ENCODE measurements around the gene PRR19. TPM values are rescaled to one million over a fixed set of nuclear protein-coding genes. Genes with fewer than 3 reads are reported as not detected.
A peak's percentile ranks its signal among the peaks of the same experiment; 100 is the strongest.
"Not testable (repeated sequence)": the region's sequence is repeated elsewhere in the genome, so short reads cannot be mapped to it uniquely, and the experiment has no call there.

The PRR19 gene
- polyA plus RNA-seq = under 1 TPM in 1 of 3 donors, not detected in 2; 0.16 TPM

GRCh38 chr19:42301646-42302203, at the start of gene PRR19:
Gene PRR19, plus strand, starts transcription at chr19:42302132. Its CDS starts 7,453 bp downstream, at chr19:42309585.
- Mint-ChIP-seq H3K4me1 (peaks cover 19 to 24% of the 10 kb centered on the region in 2 donors), H3K9me3 (no peaks in the 10 kb centered on the region), H3K27ac (peak within 1 kb of the TSS in 5 of 6 donors; percentile 55 to 80 (median 61)), H3K4me3 (peak within 1 kb of the TSS; percentile 81 to 90 (median 89)), H3K27me3 (ENCODE audit: low read depth in 3 of 3) (peaks cover 0 to 8% (median 2%) of the 10 kb centered on the region in 3 donors), H3K36me3 (no peaks in the 10 kb centered on the region)
- no peak for DNase-seq

- Mint-ChIP-seq H3K4me1 (peaks cover 24 to 28% of the 10 kb centered on the region in 2 donors), H3K4me3 (peak overlapping the region; percentile 83 to 92 (median 87)), H3K27me3 (ENCODE audit: low read depth in 3 of 3) (peaks cover 8 to 14% (median 8%) of the 10 kb centered on the region in 3 donors), H3K9me3 (no peaks in the 10 kb centered on the region), H3K36me3 (no peaks in the 10 kb centered on the region), H3K27ac (peak overlapping the region; percentile 79 to 96 (median 88))
- no peak for DNase-seq
These were observed 49.3 kb upstream of the PRR19 start for GRCh38 chr19:42252365-42253244.

DNA sequence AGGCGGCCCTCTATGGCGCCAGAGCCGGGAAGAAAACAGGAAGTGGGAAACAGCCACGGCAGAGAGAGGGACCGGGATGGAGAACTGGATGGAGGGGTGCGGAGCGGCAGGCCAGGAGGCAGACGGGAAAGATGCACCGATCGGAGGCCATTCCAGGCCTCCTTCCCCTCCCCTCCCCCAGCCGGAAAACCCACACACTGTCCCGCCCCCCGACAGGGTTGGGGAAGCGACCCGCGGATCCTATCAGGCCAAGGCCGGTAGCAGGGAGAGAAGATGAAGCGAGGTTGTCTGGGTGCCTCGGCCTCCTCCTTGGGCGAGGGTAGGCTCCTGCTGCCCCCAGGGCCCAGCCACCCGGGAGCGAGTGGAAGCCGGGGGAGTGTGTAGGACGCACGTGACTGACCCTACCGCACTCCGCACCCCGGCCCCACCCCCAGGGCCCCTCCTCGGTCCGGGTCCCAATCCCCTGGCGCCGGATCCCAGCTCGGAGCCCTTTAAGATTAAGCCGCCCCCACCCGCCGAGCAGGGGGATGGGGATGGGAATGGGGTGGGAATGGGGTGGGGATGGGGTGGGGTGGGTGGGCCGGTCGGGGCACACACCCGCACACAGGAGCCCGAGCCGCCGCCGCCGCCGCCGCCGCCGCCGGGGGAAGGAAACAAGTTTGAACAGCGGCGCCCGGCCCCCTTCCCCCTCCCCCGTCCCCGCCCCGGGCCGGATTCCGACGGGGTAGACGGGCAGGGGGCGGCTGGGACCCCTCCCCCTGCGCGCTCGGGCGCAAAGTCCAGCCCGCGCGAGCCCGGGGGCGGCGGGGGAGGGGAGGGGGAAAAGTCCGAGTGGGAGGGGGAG, 48.5 kb upstream of the PRR19 start:
- Mint-ChIP-seq H3K9me3 (no peaks in the 10 kb centered on the region), H3K4me3 (peak overlapping the region; percentile 83 to 92 (median 87)), H3K36me3 (no peaks in the 10 kb centered on the region), H3K4me1 (peaks cover 24 to 28% of the 10 kb centered on the region in 2 donors), H3K27ac (peak overlapping the region; percentile 79 to 96 (median 88)), H3K27me3 (ENCODE audit: low read depth in 3 of 3) (peaks cover 8 to 14% (median 8%) of the 10 kb centered on the region in 3 donors)
- DNase-seq = peak; percentile 54 to 59 (median 58)

- peak; percentile 69 to 74 (median 71) for DNase-seq
- no peaks in the 10 kb centered on the region for H3K9me3 Mint-ChIP-seq
- no peaks in the 10 kb centered on the region for H3K36me3 Mint-ChIP-seq
- peak overlapping the region; percentile 10 to 88 (median 57) for H3K27ac Mint-ChIP-seq
- peaks cover 8 to 14% (median 8%) of the 10 kb centered on the region in 3 donors for H3K27me3 Mint-ChIP-seq (ENCODE audit: low read depth in 3 of 3)
- H3K4me1 Mint-ChIP-seq = peaks cover 24 to 28% of the 10 kb centered on the region in 2 donors
- H3K4me3 Mint-ChIP-seq = peak overlapping the region; percentile 69 to 80 (median 72)
These were observed 47.7 kb upstream of the PRR19 start for GRCh38 chr19:42254089-42254849.

DNA sequence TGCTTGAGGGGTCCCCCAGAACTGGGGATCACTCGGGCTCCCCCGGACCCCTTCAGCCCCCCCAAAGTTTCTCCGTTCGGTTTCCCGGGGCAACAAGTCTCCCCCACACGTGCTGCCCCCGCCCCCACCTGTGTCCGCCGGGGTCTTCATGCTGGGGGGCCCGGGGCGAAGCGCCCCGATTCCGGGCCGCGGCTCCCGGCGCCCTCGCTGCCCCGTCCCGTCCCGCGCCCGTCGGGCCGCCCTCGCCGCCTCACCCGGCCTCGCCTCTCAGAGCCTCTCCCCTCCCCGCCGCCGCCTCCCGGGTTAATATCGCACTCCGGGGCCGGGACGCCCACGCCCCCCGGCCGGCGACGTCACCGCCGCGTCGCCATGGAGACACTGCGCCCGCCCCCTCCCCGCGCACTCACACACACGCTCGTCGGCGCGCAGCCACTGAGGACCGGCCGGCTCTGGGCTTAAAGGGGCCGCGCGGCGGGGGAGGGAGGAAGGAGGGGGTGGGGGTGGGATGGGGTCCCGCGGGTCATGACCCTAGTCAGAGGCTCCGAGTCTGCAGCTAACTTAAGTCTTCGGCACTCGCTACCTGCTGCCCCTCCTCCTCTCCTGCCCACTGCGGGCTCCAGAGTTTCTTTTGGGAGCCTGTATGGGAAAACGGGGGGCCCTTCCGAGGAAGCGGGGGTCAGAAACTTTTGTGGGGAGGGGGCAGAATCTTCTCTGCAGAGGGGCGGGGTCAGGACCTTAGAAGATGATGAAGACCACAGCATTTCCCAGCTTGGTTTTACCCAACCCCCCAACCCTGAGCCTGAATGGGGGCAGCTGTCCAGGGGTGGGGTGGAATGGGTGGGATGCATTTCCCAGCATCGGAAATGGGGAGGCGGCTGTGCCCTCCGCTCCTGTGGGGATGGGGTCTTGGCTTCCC, 46.8 kb upstream of the PRR19 start, which contains the start of gene ERF:
TSS of gene ERF (minus strand) at position 279 of the 916 bp plus-strand sequence. CDS start at position 150, 129 bp downstream.
- Mint-ChIP-seq H3K27ac (peak within 1 kb of the TSS; percentile 10 to 88 (median 76)), H3K27me3 (ENCODE audit: low read depth in 3 of 3) (peaks cover 8 to 14% (median 8%) of the 10 kb centered on the region in 3 donors), H3K36me3 (no peaks in the 10 kb centered on the region), H3K9me3 (no peaks in the 10 kb centered on the region), H3K4me3 (peak within 1 kb of the TSS; percentile 69 to 80 (median 72)), H3K4me1 (peaks cover 24 to 28% of the 10 kb centered on the region in 2 donors)
- peak; percentile 92 to 95 (median 94) for DNase-seq

DNA sequence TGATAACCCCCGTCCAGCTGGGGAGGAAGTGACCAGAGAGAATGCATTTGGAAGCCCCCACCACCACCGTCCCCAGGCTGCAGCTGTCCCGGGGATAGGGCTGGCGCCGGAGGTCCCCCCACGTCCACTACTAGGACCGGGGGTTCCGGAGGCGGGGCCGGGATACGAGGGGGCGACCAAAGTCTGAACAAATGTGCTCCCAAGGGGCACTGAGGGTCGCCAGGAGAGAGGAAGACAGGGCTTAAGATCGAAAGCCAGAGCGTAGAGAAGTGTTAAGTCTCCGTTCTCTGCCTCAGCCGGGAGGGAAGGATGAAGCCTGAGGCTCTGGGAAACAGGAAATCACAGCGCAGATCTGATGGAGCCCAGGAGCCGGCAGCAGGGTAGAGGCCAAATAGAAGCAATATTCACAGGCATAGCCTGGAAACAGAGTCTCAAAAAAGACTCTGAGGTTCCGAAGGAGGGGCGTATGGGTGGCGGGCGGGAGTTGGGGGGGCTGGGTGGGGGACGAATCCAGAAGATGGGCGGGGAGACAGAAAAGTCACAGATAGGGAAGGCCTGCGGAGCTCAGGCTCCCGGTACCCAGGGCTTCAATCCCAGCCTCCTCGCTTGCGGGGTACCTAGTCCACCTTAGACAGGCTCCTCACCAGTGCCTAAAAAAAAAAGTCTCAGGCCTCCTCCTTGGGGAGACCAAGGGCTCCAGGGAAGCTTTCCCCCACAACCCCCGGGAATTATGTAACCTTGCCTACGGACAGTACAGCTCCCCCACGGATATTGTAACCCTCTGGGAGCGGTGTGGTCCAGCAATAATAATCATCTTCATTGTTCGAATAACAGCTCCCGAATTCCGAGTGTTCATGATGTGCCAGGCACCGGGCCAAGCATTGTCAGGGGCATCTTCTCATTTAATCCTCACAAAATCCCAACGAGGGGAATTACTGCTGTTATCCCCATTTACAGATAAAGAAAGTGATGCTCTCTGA, 45.9 kb upstream of the PRR19 start:
- Mint-ChIP-seq H3K4me1 (peaks cover 20 to 28% of the 10 kb centered on the region in 2 donors), H3K4me3 (peak overlapping the region; percentile 61 to 80 (median 67)), H3K27ac (peak overlapping the region in 5 of 6 donors; percentile 10 to 79 (median 74)), H3K9me3 (no peaks in the 10 kb centered on the region), H3K36me3 (no peaks in the 10 kb centered on the region), H3K27me3 (ENCODE audit: low read depth in 3 of 3) (peaks cover 6 to 14% (median 8%) of the 10 kb centered on the region in 3 donors)
- no peak for DNase-seq

GRCh38 chr19:42257842-42258241, 44.1 kb upstream of the PRR19 start:
- H3K27ac Mint-ChIP-seq; H3K9me3 Mint-ChIP-seq; DNase-seq; H3K36me3 Mint-ChIP-seq; H3K27me3 Mint-ChIP-seq (ENCODE audit: low read depth in 3 of 3): not testable (repeated sequence)
- Mint-ChIP-seq H3K4me3 (peak overlapping the region in 1 of 5 donors; percentile 30), H3K4me1 (peaks cover 7 to 16% of the 10 kb centered on the region in 2 donors)

GRCh38 chr19:42261763-42262162, 40.2 kb upstream of the PRR19 start:
- Mint-ChIP-seq H3K4me1 (peaks cover 0 to under 1% of the 10 kb centered on the region in 2 donors), H3K9me3 (no peaks in the 10 kb centered on the region), H3K36me3 (no peaks in the 10 kb centered on the region), H3K4me3 (no peak overlapping the region), H3K27ac (no peak overlapping the region), H3K27me3 (ENCODE audit: low read depth in 3 of 3) (peaks cover 0 to 1% (median 1%) of the 10 kb centered on the region in 3 donors)
- no peak for DNase-seq

- not testable (repeated sequence) for H3K27me3 Mint-ChIP-seq (ENCODE audit: low read depth in 3 of 3); H3K27ac Mint-ChIP-seq; DNase-seq; H3K9me3 Mint-ChIP-seq; H3K36me3 Mint-ChIP-seq; H3K4me3 Mint-ChIP-seq
- H3K4me1 Mint-ChIP-seq = peaks cover 0 to 16% of the 10 kb centered on the region in 2 donors
These were observed 35.8 kb upstream of the PRR19 start for GRCh38 chr19:42266105-42266504.

- Mint-ChIP-seq H3K4me1 (peaks cover 0 to 22% of the 10 kb centered on the region in 2 donors), H3K27me3 (ENCODE audit: low read depth in 3 of 3) (peaks cover 3 to 12% (median 5%) of the 10 kb centered on the region in 3 donors)
- DNase-seq, H3K36me3 Mint-ChIP-seq, H3K4me3 Mint-ChIP-seq, H3K9me3 Mint-ChIP-seq, H3K27ac Mint-ChIP-seq: not testable (repeated sequence)
These were observed 34.9 kb upstream of the PRR19 start for GRCh38 chr19:42266928-42267603.
